Thoracic aorta (tissue), 2 donors: Measurements from ENCODE around the gene CCDC74B. TPM values are rescaled to one million over a fixed set of nuclear protein-coding genes. Genes with fewer than 3 reads are reported as not detected.
"Not testable (repeated sequence)": the region's sequence is repeated elsewhere in the genome, so short reads cannot be mapped to it uniquely, and the experiment has no call there.

ENCODE experiments used
- ATAC-seq: fragments of 150-250 bp; one replicate; pipeline ENCODE4 v1.8.0; 2017; ENCODE audit warnings: low read depth; ENCODE audit not compliant: insufficient number of reproducible peaks, low FRiP score
- DNase-seq: peaks from one replicate; pipeline ENCODE4 v3.0.0-alpha.2; 2020; ENCODE audit warnings: low spot score
- H3K27ac ChIP-seq, 2 donors: fragments of 200-600 bp; sonication (generic); 1 replicate in 1 of 2; 2 replicates in 1 of 2; pipeline ENCODE4 v1.5.1; 2016; ENCODE audit warnings: mild to moderate bottlenecking in 2 of 2, moderate library complexity in 2 of 2
- H3K27me3 ChIP-seq: fragments of 200-600 bp; sonication (generic); replicated peaks from 2 replicates; pipeline ENCODE4 v1.6.0; 2016; ENCODE audit warnings: mild to moderate bottlenecking; ENCODE audit not compliant: insufficient read depth
- H3K36me3 ChIP-seq: fragments of 200-600 bp; sonication (generic); one replicate; pipeline ENCODE4 v1.5.1; 2016
- H3K4me1 ChIP-seq, 2 donors: fragments of 200-600 bp; sonication (generic); 1 replicate in 1 of 2; 2 replicates in 1 of 2; pipeline versions ENCODE4 v1.5.1 to v1.6.0; 2016; ENCODE audit warnings: low read depth in 2 of 2, mild to moderate bottlenecking in 1 of 2; ENCODE audit not compliant: control insufficient read depth in 1 of 2
- H3K4me3 ChIP-seq: fragments of 200-600 bp; sonication (generic); 2 replicates; pipeline ENCODE4 v1.5.1; 2016; ENCODE audit warnings: mild to moderate bottlenecking
- H3K9me3 ChIP-seq: fragments of 200-600 bp; sonication (generic); 2 replicates; pipeline ENCODE4 v1.5.1; 2016
- total RNA-seq, 2 donors: library from RNA; depleted of rRNA; stranded (reverse); fragments of >200 nt; gene quantifications; one replicate each; pipeline versions ENCODE4 v1.1.0 to v1.2.3, GENCODE V29; 2016

CCDC74B gene
- total RNA-seq, 2 donors from 2014 or later: 2.0 to 12.4 TPM

DNA sequence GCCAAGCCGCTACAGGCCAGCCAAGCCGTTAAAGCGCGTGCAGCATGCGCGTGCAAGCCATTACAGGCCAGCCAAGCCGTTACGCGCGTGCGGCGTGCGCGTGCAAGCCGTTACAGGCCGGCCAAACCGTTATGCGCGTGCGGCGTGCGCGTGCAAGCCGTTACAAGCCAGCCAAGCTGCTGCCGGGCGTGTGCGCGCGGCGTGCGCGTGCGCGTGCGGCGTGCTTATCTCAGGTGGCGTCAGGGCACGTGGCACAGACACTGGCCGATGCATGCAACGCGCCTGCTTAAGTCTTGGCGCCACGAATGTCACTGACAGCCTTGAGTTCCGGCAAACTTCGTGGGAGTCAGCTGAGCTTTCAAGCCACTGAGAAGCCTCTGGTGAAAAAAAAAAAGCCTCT, 24.0 kb downstream of the CCDC74B start:
- H3K27me3 ChIP-seq, H3K4me1 ChIP-seq, H3K4me3 ChIP-seq, ATAC-seq, H3K9me3 ChIP-seq, H3K27ac ChIP-seq, DNase-seq, H3K36me3 ChIP-seq: not testable (repeated sequence)

DNA sequence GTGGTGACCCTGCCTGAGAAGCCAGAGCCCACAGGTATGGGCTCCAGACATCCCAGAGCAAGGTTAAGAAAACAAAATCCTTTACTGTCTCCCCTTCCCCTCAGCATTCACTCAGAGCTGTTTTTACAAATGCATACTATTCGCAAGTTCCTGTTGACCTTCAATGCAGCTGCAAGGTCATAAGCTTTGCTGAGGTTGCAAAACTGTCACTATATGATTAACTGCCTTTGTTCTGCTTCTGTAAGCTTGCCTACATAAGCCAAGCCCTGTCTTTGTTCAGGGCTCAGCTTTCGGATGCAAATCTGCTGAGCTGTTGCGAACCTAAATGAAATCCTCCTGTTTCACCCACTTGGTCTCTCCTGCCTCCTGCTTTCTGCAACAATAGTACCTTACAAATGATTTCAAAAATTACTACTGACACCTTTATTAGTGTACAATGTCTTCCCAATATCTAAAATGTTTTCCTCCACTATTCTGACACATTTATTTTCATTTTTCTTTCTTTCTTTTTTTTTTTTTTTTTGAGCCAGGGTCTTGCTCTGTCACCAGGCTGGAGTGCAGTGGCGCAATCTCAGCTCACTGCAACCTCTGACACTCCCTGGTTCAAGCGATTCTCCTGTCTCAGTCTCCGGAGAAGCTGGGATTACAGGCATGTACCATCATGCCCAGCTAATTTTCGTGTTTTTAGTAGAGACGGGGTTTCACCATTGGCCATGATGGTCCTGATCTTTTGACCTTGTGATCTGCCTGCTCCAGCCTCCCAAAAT, 42.1 kb downstream of the CCDC74B start:
- ATAC-seq, H3K27me3 ChIP-seq, H3K36me3 ChIP-seq, H3K4me3 ChIP-seq, H3K27ac ChIP-seq, H3K9me3 ChIP-seq, H3K4me1 ChIP-seq, DNase-seq: not testable (repeated sequence)

Other genes starting within 250 kb of the CCDC74B start
- gene RAB6C, start 165.4 kb downstream of the CCDC74B start, total RNA-seq: under 1 TPM in 1 of 2 donors, not detected in 1; 0.68 TPM
- not detected for gene POTEF, start 15.9 kb downstream of the CCDC74B start, total RNA-seq
- 10 to 100 TPM; 46.3 to 53.1 TPM for gene SMPD4, start 36.5 kb upstream of the CCDC74B start, total RNA-seq
- 10 to 100 TPM; 75.3 to 96.3 TPM for gene MZT2B, start 37.1 kb upstream of the CCDC74B start, total RNA-seq
- gene TUBA3E, start 53.3 kb upstream of the CCDC74B start, total RNA-seq: not detected
- gene IMP4, start 197.8 kb upstream of the CCDC74B start, total RNA-seq: 100 to 1,000 TPM in 1 of 2 donors, 10 to 100 TPM in 1; 67.4 to 166 TPM
- gene PTPN18, start 210.9 kb upstream of the CCDC74B start, total RNA-seq: 10 to 100 TPM; 79.2 to 93.3 TPM